CD4-positive, CD25-positive, alpha-beta regulatory T cell (primary cell): Measurements from ENCODE around the gene NPFF. TPM values are rescaled to one million over a fixed set of nuclear protein-coding genes. Genes with fewer than 3 reads are reported as not detected.
"Not testable (repeated sequence)": the region's sequence is repeated elsewhere in the genome, so short reads cannot be mapped to it uniquely, and the experiment has no call there.

Source experiments
- ATAC-seq, 2 donors: fragments of 150-1000 bp; cut with Tn5 transposase; one replicate each; pipeline ENCODE4 v1.10.0; 2021; ENCODE audit warnings: low read depth in 2 of 2, moderate number of reproducible peaks in 2 of 2, moderate library complexity in 1 of 2
- DNase-seq, 3 donors: peaks; one replicate each; pipeline versions ENCODE4 v3.0.0 to v3.0.0-alpha.2; 2012 to 2022; ENCODE audit warnings: mixed read lengths in 1 of 3
- H3K27ac ChIP-seq: one replicate; pipeline ENCODE4 v1.7.0; 2013; ENCODE audit warnings: mild to moderate bottlenecking, low read length; ENCODE audit not compliant: insufficient read depth, poor library complexity, severe bottlenecking
- H3K27me3 ChIP-seq: one replicate; pipeline ENCODE4 v1.7.0; 2013; ENCODE audit warnings: low read length; ENCODE audit not compliant: control insufficient read depth, insufficient read depth
- H3K36me3 ChIP-seq: one replicate; pipeline ENCODE4 v1.7.0; 2013; ENCODE audit warnings: mild to moderate bottlenecking, low read length, moderate library complexity; ENCODE audit not compliant: control insufficient read depth, insufficient read depth
- H3K4me1 ChIP-seq: 2 replicates; pipeline ENCODE4 v1.7.0; 2013; ENCODE audit warnings: mild to moderate bottlenecking, low read length; ENCODE audit not compliant: insufficient read depth, control insufficient read depth, poor library complexity, severe bottlenecking
- H3K4me3 ChIP-seq: one replicate; pipeline ENCODE4 v1.7.0; 2013; ENCODE audit warnings: low read depth, mild to moderate bottlenecking, low read length, moderate library complexity
- H3K9me3 ChIP-seq, 2 experiments: 1 replicate in 1 of 2; 2 replicates in 1 of 2; pipeline ENCODE4 v1.7.0; 2013; ENCODE audit warnings: low read length in 2 of 2, mild to moderate bottlenecking in 1 of 2, moderate library complexity in 1 of 2; ENCODE audit not compliant: control insufficient read depth in 2 of 2
- H3K27ac Mint-ChIP-seq, 3 donors: one replicate each; pipeline ENCODE4 v1.8.0; 2020 to 2022; ENCODE audit warnings: mild to moderate bottlenecking in 3 of 3, mixed read lengths in 3 of 3, moderate library complexity in 2 of 3
- H3K27me3 Mint-ChIP-seq: one replicate; pipeline ENCODE4 v1.8.0; 2022; ENCODE audit warnings: mild to moderate bottlenecking, mixed read lengths
- H3K36me3 Mint-ChIP-seq: one replicate; pipeline ENCODE4 v1.8.0; 2020; ENCODE audit warnings: mixed read lengths
- H3K4me1 Mint-ChIP-seq, 4 donors: one replicate each; pipeline ENCODE4 v1.8.0; 2020 to 2022; ENCODE audit warnings: mixed read lengths in 4 of 4, mild to moderate bottlenecking in 1 of 4
- H3K4me3 Mint-ChIP-seq, 4 donors: one replicate each; pipeline ENCODE4 v1.8.0; 2020 to 2022; ENCODE audit warnings: mild to moderate bottlenecking in 4 of 4, mixed read lengths in 4 of 4, moderate library complexity in 3 of 4
- H3K9me3 Mint-ChIP-seq, 7 donors: one replicate each; pipeline ENCODE4 v1.8.0; 2020 to 2022; ENCODE audit warnings: mixed read lengths in 7 of 7, mild to moderate bottlenecking in 3 of 7, moderate library complexity in 2 of 7
- polyA plus RNA-seq, 4 donors: library from polyadenylated mRNA; unstranded; fragments of 300-500 nt; fragmentation: Illumina TruSeq; gene quantifications; one replicate each; pipeline ENCODE4 v1.2.3, GENCODE V29; 2021
- total RNA-seq: library from RNA; stranded (reverse); gene quantifications from one replicate; pipeline ENCODE4 v1.2.3, GENCODE V29; 2022

NPFF gene
- total RNA-seq = not detected
- polyA plus RNA-seq = not detected

DNA sequence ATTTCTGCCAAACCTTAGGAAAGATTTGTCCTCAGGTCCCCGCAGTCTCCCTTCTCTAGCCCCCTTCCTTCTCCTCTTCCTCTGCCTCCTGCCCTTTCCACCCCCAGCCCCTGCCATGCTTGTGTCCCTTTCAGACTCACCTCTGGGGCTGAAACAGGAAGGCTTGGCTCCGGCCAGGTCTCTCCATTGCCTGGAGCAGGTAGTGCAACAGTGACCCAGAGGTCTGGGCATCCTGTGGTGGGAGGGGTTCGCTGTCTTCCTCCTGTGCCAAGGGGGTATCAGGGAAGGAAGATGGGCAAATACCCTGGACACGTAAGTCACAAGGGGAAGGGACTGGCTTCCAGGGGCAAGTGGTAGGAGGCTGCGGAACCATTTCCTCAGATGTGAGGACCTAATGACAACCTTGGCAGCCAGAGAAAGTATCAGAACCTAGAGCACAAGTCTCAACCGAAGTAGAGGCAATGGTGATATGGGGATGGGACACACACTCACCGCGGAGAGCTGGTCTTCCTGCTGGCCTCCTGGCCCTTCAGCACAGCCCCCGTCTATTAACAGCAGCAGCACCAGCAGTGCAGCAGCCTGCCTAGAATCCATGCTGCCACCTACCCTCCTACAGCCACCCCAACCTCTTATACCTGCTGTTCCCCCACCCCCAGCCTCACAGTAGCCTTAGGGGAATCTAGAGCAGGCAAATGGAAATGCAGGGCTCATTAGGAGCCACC is at the start of gene NPFF:
NPFF (minus strand) TSS at position 604 of the 722 bp plus-strand sequence; CDS start at position 594, 10 bp downstream.
- H3K27ac Mint-ChIP-seq = no peak within 1 kb of the TSS
- Histone ChIP-seq H3K27ac (no peak within 1 kb of the TSS), H3K4me3 (no peak within 1 kb of the TSS), H3K9me3 (no peaks in the 10 kb centered on the region), H3K27me3 (no peaks in the 10 kb centered on the region), H3K36me3 (peaks cover 33% of the 10 kb centered on the region), H3K4me1 (peaks cover 9% of the 10 kb centered on the region)
- H3K4me3 Mint-ChIP-seq = peak within 1 kb of the TSS in 2 of 4 donors; percentile 4 to 8
- H3K36me3 Mint-ChIP-seq = peaks cover 20% of the 10 kb centered on the region
- DNase-seq = no peak
- H3K27me3 Mint-ChIP-seq = no peaks in the 10 kb centered on the region
- H3K4me1 Mint-ChIP-seq = peaks cover 3 to 21% (median 12%) of the 10 kb centered on the region in 4 donors
- no peaks in the 10 kb centered on the region for H3K9me3 Mint-ChIP-seq
- ATAC-seq = no peak

- DNase-seq = no peak
- H3K4me1 ChIP-seq = no peaks in the 10 kb centered on the region
- Mint-ChIP-seq H3K27me3 (no peaks in the 10 kb centered on the region), H3K27ac (peak overlapping the region in 2 of 3 donors; percentile 42 to 58), H3K36me3 (peaks cover 23% of the 10 kb centered on the region), H3K4me1 (peaks cover 0 to 18% (median 4%) of the 10 kb centered on the region in 4 donors), H3K9me3 (no peaks in the 10 kb centered on the region), H3K4me3 (no peak overlapping the region)
- peaks cover 28% of the 10 kb centered on the region for H3K36me3 ChIP-seq
- no peaks in the 10 kb centered on the region for H3K9me3 ChIP-seq
- no peak overlapping the region for H3K4me3 ChIP-seq
- no peak overlapping the region for H3K27ac ChIP-seq
- no peaks in the 10 kb centered on the region for H3K27me3 ChIP-seq
- no peak for ATAC-seq
These were observed 45.4 kb upstream of the NPFF start for GRCh38 chr12:53552361-53553327.

DNA sequence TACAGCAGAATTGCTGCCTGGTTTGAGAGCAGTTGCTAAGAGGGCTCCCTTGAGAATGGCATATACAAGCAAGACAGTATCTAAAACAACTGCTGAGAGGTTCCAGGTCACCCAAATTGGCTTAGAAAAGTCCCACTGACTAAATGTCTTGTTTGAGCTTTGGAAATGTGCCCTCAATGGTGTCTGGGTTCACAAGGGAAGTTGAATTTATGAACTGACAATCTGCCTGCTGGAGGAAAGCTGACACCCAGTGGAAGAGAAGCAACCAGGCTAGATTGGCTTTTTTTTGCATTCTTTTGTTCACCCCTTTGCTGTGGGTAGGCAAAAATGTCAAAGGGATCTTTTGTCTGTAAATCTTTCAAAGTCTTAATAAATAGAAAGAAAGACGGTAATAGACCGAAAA is 44.6 kb upstream of the NPFF start:
- no peak for ATAC-seq
- Mint-ChIP-seq H3K27ac (peak overlapping the region in 1 of 3 donors; percentile 42), H3K4me3 (no peak overlapping the region), H3K4me1 (peaks cover 0 to 18% (median 4%) of the 10 kb centered on the region in 4 donors), H3K36me3 (peaks cover 23% of the 10 kb centered on the region), H3K27me3 (no peaks in the 10 kb centered on the region), H3K9me3 (no peaks in the 10 kb centered on the region)
- Histone ChIP-seq H3K36me3 (peaks cover 28% of the 10 kb centered on the region), H3K4me1 (no peaks in the 10 kb centered on the region), H3K27ac (no peak overlapping the region), H3K9me3 (no peaks in the 10 kb centered on the region), H3K27me3 (no peaks in the 10 kb centered on the region), H3K4me3 (no peak overlapping the region)
- no peak for DNase-seq

GRCh38 chr12:53550595-53550994 is 43.3 kb upstream of the NPFF start:
- ATAC-seq (no peak), DNase-seq (no peak)
- Histone ChIP-seq H3K4me1 (no peaks in the 10 kb centered on the region), H3K27ac (no peak overlapping the region), H3K4me3 (no peak overlapping the region), H3K9me3 (no peaks in the 10 kb centered on the region), H3K27me3 (no peaks in the 10 kb centered on the region), H3K36me3 (peaks cover 28% of the 10 kb centered on the region)
- Mint-ChIP-seq H3K27ac (no peak overlapping the region), H3K4me1 (peaks cover 0 to 18% (median 4%) of the 10 kb centered on the region in 4 donors), H3K27me3 (no peaks in the 10 kb centered on the region), H3K36me3 (peaks cover 23% of the 10 kb centered on the region), H3K9me3 (no peaks in the 10 kb centered on the region), H3K4me3 (no peak overlapping the region)

- not testable (repeated sequence) for ATAC-seq, H3K4me3 ChIP-seq, H3K9me3 Mint-ChIP-seq, H3K4me1 ChIP-seq, H3K27me3 ChIP-seq, H3K27ac ChIP-seq, H3K27ac Mint-ChIP-seq, H3K9me3 ChIP-seq, DNase-seq, H3K27me3 Mint-ChIP-seq, H3K4me3 Mint-ChIP-seq
- H3K36me3 Mint-ChIP-seq = peaks cover 23% of the 10 kb centered on the region
- peaks cover 28% of the 10 kb centered on the region for H3K36me3 ChIP-seq
- peaks cover 0 to 18% (median 5%) of the 10 kb centered on the region in 4 donors for H3K4me1 Mint-ChIP-seq
These were observed 42.8 kb upstream of the NPFF start for GRCh38 chr12:53550131-53550530.

DNA sequence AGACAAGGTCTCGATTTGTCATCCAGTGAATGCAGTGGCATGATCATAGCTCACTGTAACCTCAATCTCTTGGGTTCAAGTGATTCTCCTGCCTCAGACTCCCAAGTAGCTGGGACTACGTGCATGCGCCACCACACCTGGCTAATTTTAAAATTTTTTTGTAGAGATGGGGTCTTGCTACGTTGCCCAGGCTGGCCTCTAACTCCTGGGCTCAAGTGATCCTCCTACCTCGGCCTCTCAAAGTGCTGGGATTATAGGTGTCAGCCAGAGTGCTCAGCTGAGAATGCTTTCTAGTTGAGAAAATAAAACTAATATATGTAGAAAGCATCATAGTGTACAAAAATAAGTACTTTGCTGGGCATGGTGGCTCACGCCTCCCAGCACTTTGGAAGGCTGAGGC is 41.1 kb upstream of the NPFF start:
- H3K4me1 Mint-ChIP-seq = peaks cover 8 to 22% (median 19%) of the 10 kb centered on the region in 4 donors
- H3K9me3 Mint-ChIP-seq, H3K27me3 ChIP-seq, H3K27me3 Mint-ChIP-seq, DNase-seq, H3K4me3 ChIP-seq, ATAC-seq, H3K27ac Mint-ChIP-seq, H3K4me1 ChIP-seq, H3K9me3 ChIP-seq, H3K27ac ChIP-seq, H3K4me3 Mint-ChIP-seq: not testable (repeated sequence)
- peaks cover 26% of the 10 kb centered on the region for H3K36me3 Mint-ChIP-seq
- H3K36me3 ChIP-seq = peaks cover 28% of the 10 kb centered on the region

DNA sequence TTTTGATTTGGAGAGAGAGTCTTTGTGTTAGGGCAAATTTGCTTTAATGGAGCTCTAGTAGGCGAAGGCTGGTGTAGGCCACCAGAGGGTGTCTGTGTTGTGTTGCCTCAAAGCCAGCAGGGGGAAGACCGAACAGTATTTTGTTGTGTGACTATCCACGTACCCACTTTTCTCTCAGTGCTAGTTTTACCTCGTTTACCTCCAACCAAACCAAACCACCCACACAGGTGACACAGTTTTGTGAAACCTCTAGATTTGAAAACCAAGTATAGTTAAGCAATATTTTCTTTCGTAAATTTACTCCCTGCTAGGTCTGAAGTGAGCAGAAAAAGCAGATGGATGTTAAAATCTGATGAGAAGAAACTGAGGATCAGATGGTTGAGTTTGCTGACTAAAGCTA is 36.3 kb upstream of the NPFF start:
- no peak overlapping the region for H3K4me3 ChIP-seq
- H3K9me3 Mint-ChIP-seq = no peaks in the 10 kb centered on the region
- no peaks in the 10 kb centered on the region for H3K4me1 ChIP-seq
- H3K36me3 ChIP-seq = peaks cover 34% of the 10 kb centered on the region
- H3K36me3 Mint-ChIP-seq = peaks cover 9% of the 10 kb centered on the region
- no peaks in the 10 kb centered on the region for H3K27me3 Mint-ChIP-seq
- peak; percentile 19 to 74 (median 64) for DNase-seq
- ATAC-seq = peak; percentile 86 to 87
- no peaks in the 10 kb centered on the region for H3K9me3 ChIP-seq
- H3K27ac Mint-ChIP-seq = peak overlapping the region; percentile 58 to 90 (median 89)
- peaks cover 7 to 18% (median 12%) of the 10 kb centered on the region in 4 donors for H3K4me1 Mint-ChIP-seq
- no peaks in the 10 kb centered on the region for H3K27me3 ChIP-seq
- no peak overlapping the region for H3K4me3 Mint-ChIP-seq
- no peak overlapping the region for H3K27ac ChIP-seq
